Gastrocnemius medialis (tissue), 4 donors: ENCODE measurements around the gene ZBTB20. TPM values are rescaled to one million over a fixed set of nuclear protein-coding genes. Genes with fewer than 3 reads are reported as not detected.

ENCODE experiments used
- ATAC-seq, 2 donors: fragments of 150-250 bp; one replicate each; pipeline ENCODE4 v1.9.1; 2016
- DNase-seq, 2 donors: peaks; one replicate each; pipeline ENCODE4 v3.0.0-alpha.2; 2019
- H3K27ac ChIP-seq, 4 donors: fragments of 200-600 bp; sonication (generic); 1 replicate in 1 of 4; 2 replicates in 3 of 4; pipeline ENCODE4 v1.5.1; 2016 to 2018; ENCODE audit warnings: mild to moderate bottlenecking in 2 of 4, moderate library complexity in 1 of 4
- H3K27me3 ChIP-seq, 3 donors: fragments of 200-600 bp; sonication (generic) in 2 of 3; 1 replicate in 1 of 3; 2 replicates in 2 of 3; pipeline versions ENCODE4 v1.5.1 to v1.6.0; 2016 to 2019; ENCODE audit warnings: mild to moderate bottlenecking in 1 of 3, moderate library complexity in 1 of 3
- H3K36me3 ChIP-seq, 2 donors: fragments of 200-600 bp; sonication (generic) in 1 of 2; one replicate each; pipeline ENCODE4 v1.5.1; 2017 to 2018
- H3K4me1 ChIP-seq, 2 donors: fragments of 200-600 bp; sonication (generic) in 1 of 2; one replicate each; pipeline ENCODE4 v1.5.1; 2016 to 2017; ENCODE audit warnings: mild to moderate bottlenecking in 2 of 2
- H3K4me3 ChIP-seq, 4 donors: fragments of 200-600 bp; sonication (generic) in 3 of 4; 1 replicate in 1 of 4; 2 replicates in 3 of 4; pipeline ENCODE4 v1.5.1; 2016 to 2019; ENCODE audit warnings: mild to moderate bottlenecking in 2 of 4
- H3K9me3 ChIP-seq, 3 donors: fragments of 200-600 bp; sonication (generic) in 2 of 3; 1 replicate in 1 of 3; 2 replicates in 2 of 3; pipeline ENCODE4 v1.5.1; 2016 to 2019
- CTCF ChIP-seq, 5 experiments: fragments of 450-650 bp in 3 of 5; fragments of 200-600 bp in 2 of 5; sonication (generic) in 2 of 5; IDR thresholded peaks in 4 of 5; conservative IDR thresholded peaks in 1 of 5; 1 replicate in 4 of 5; 2 replicates in 1 of 5; pipeline ENCODE4 v1.5.1; 2016 to 2019; ENCODE audit warnings: antibody characterized with exemption in 5 of 5, mild to moderate bottlenecking in 3 of 5, moderate library complexity in 3 of 5
- POLR2A ChIP-seq, 2 donors: fragments of 450-650 bp; IDR thresholded peaks; one replicate each; pipeline ENCODE4 v1.6.1; 2017; ENCODE audit warnings: antibody characterized with exemption in 2 of 2, mild to moderate bottlenecking in 2 of 2, moderate library complexity in 2 of 2
- in situ Hi-C, 4 donors: fragments of 200-750 bp; cut with MboI; loops; one replicate each; pipeline versions ENCODE4 v1.15.0 to v1.8.0; 2017; ENCODE audit warnings: low sequenced_read_pairs in 4 of 4
- intact Hi-C: fragments of 100-400 bp; cut with DNase I; formaldehyde crosslinking; loops from one replicate; pipeline ENCODE4 v1.15.1; 2023; ENCODE audit warnings: low total_unique reads
- total RNA-seq, 4 donors: library from RNA; depleted of rRNA; stranded (reverse); fragments of >200 nt; gene quantifications; one replicate each; pipeline versions ENCODE4 v1.1.0 to v1.2.3, GENCODE V29; 2016

ZBTB20 gene
- total RNA-seq, 4 donors from 2014 or later = 47.6 to 86.5 (median 69.0) TPM

DNA sequence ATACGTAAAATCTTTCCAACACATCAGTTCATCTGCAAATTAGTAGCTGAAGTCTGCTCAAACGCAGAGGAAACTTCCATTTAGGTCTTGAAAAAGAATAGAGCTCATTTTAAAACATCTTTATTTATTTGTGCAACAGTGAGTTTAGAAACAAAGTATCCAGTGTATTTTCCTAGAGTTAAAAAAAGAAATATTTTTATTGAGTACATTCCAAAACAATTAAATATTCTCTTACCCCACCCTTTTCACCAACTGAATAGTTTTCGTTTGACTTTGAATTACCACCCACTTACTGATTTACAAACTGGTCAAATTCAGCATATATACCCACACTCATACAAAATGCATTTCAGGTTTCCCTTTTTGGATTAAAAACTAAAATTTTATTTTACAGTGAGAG, 104.7 kb downstream of the ZBTB20 start:
- Histone ChIP-seq H3K36me3 (no peaks in the 10 kb centered on the region), H3K27me3 (no peaks in the 10 kb centered on the region), H3K27ac (peak overlapping the region in 2 of 4 donors; percentile 32 to 43), H3K4me1 (peaks cover 0 to 6% of the 10 kb centered on the region in 2 donors), H3K9me3 (no peaks in the 10 kb centered on the region), H3K4me3 (no peak overlapping the region)
- in situ Hi-C loops = no loop called here
- intact Hi-C loops = loop anchor here (5.0 kb wide), 1 partner anchor 45 kb away; no protein-coding TSS in a partner anchor
- TF ChIP-seq POLR2A (IDR thresholded peaks at IDR 0.05) = no peak
- no peak for TF ChIP-seq CTCF (IDR thresholded peaks at IDR 0.05 in 4 of 5, conservative IDR thresholded peaks at IDR 0.05 in 1 of 5)
- DNase-seq = no peak
- ATAC-seq = no peak

- no peak for TF ChIP-seq POLR2A (IDR thresholded peaks at IDR 0.05)
- peak in 4 of 5 experiments; percentile 14 to 63 (median 38) for TF ChIP-seq CTCF (IDR thresholded peaks at IDR 0.05 in 4 of 5, conservative IDR thresholded peaks at IDR 0.05 in 1 of 5)
- intact Hi-C loops = loop anchor here (5.0 kb wide), 1 partner anchor 47 kb away; no protein-coding TSS in a partner anchor
- peaks cover 0 to 6% of the 10 kb centered on the region in 2 donors for H3K4me1 ChIP-seq
- peak in 1 of 2 donors; percentile 44 for ATAC-seq
- no peak for DNase-seq
- no peak overlapping the region for H3K27ac ChIP-seq
- H3K4me3 ChIP-seq = no peak overlapping the region
- H3K9me3 ChIP-seq = no peaks in the 10 kb centered on the region
- in situ Hi-C loops = no loop called here
- H3K36me3 ChIP-seq = no peaks in the 10 kb centered on the region
- H3K27me3 ChIP-seq = no peaks in the 10 kb centered on the region
Observed at GRCh38 chr3:115040673-115041286, 106.3 kb downstream of the ZBTB20 start.

GRCh38 chr3:115040246-115040645, 106.8 kb downstream of the ZBTB20 start:
- intact Hi-C loops (loop anchor here (5.0 kb wide), 1 partner anchor 47 kb away; no protein-coding TSS in a partner anchor), in situ Hi-C loops (no loop called here)
- DNase-seq (no peak), ATAC-seq (no peak)
- Histone ChIP-seq H3K4me3 (no peak overlapping the region), H3K27ac (no peak overlapping the region), H3K27me3 (no peaks in the 10 kb centered on the region), H3K36me3 (no peaks in the 10 kb centered on the region), H3K4me1 (peaks cover 0 to 6% of the 10 kb centered on the region in 2 donors), H3K9me3 (no peaks in the 10 kb centered on the region)
- TF ChIP-seq POLR2A (IDR thresholded peaks at IDR 0.05) (no peak), CTCF (IDR thresholded peaks at IDR 0.05 in 4 of 5, conservative IDR thresholded peaks at IDR 0.05 in 1 of 5) (no peak)

DNA sequence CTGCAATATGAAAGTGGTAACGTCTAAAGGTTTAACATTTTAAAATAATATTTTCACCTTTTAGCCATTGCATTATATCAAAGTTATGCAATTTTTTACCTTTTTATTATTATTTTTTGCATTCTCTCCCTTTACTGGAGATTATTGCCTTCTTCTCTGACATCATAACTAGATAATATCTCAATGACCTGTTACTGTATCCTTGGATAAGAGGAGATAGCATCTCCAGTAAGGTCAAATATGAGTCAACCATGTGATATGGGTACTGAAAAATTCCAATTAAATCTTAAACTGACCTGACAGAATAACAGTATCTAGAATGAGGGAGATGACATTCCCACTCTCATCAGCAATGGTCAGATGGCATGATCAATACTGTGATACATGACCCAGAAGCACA, 108.3 kb downstream of the ZBTB20 start:
- H3K4me3 ChIP-seq = no peak overlapping the region
- H3K4me1 ChIP-seq = peaks cover 0 to 6% of the 10 kb centered on the region in 2 donors
- no peaks in the 10 kb centered on the region for H3K36me3 ChIP-seq
- H3K27ac ChIP-seq = no peak overlapping the region
- no peaks in the 10 kb centered on the region for H3K9me3 ChIP-seq
- no peaks in the 10 kb centered on the region for H3K27me3 ChIP-seq
- no peak for TF ChIP-seq CTCF (IDR thresholded peaks at IDR 0.05 in 4 of 5, conservative IDR thresholded peaks at IDR 0.05 in 1 of 5)
- TF ChIP-seq POLR2A (IDR thresholded peaks at IDR 0.05) = no peak
- in situ Hi-C loops (no loop called here), intact Hi-C loops (no loop called here)
- no peak for ATAC-seq
- no peak for DNase-seq
